PC-3 (cell line): Measurements from ENCODE around the gene MAST2. TPM values are rescaled to one million over a fixed set of nuclear protein-coding genes. Genes with fewer than 3 reads are reported as not detected.
"Not testable (repeated sequence)": the region's sequence is repeated elsewhere in the genome, so short reads cannot be mapped to it uniquely, and the experiment has no call there.

Source experiments
- ATAC-seq: fragments of 200-7000 bp; cut with Tn5 transposase; 2 replicates; pipeline ENCODE4 v1.9.1; 2020; ENCODE audit warnings: mild to moderate bottlenecking, moderate library complexity
- BruUV-seq: library from RNA; stranded (reverse); fragments of 400-500 nt; replicated peaks from 2 replicates; lab custom pipeline; 2021; lab: Mats Ljungman, UMichigan
- CTCF ChIA-PET: fragments of 300-600 bp; sonication (Branson Sonifier 250); formaldehyde crosslinking; loops from one replicate; lab custom pipeline; 2022; ENCODE audit warnings: antibody characterized with exemption; lab: Charles Lee
- POLR2A ChIA-PET: fragments of 300-600 bp; sonication (Branson Sonifier 250); formaldehyde crosslinking; loops from one replicate; lab custom pipeline; 2022; ENCODE audit warnings: antibody characterized with exemption; ENCODE audit not compliant: unreplicated experiment; lab: Charles Lee
- DNase-seq: peaks from one replicate; pipeline ENCODE4 v3.0.0-alpha.2; 2015
- H2AFZ ChIP-seq: fragments of 300-600 bp; sonication (generic); 2 replicates; pipeline ENCODE4 v1.6.0; 2016; ENCODE audit warnings: antibody characterized with exemption, low read length
- H3F3A ChIP-seq: fragments of 300-600 bp; sonication (generic); one replicate; pipeline ENCODE4 v1.6.0; 2017; ENCODE audit warnings: antibody characterized with exemption, low read length, control low read depth, mild to moderate bottlenecking; ENCODE audit not compliant: unreplicated experiment
- H3K27ac ChIP-seq: fragments of 300-600 bp; sonication (generic); 2 replicates; pipeline ENCODE4 v1.5.1; 2016; ENCODE audit warnings: mild to moderate bottlenecking, low read length
- H3K27me3 ChIP-seq: fragments of 300-600 bp; sonication (generic); 2 replicates; pipeline ENCODE4 v1.6.1; 2016; ENCODE audit warnings: low read length, mixed read lengths
- H3K36me3 ChIP-seq: fragments of 300-600 bp; sonication (generic); 2 replicates; pipeline ENCODE4 v1.6.1; 2016; ENCODE audit warnings: low read depth, mixed run types, low read length, mixed read lengths
- H3K4me1 ChIP-seq: fragments of 300-600 bp; sonication (generic); 2 replicates; pipeline ENCODE4 v1.5.1; 2016; ENCODE audit warnings: low read length; ENCODE audit not compliant: insufficient read depth
- H3K4me2 ChIP-seq: fragments of 300-600 bp; sonication (generic); 2 replicates; pipeline ENCODE4 v1.6.0; 2016; ENCODE audit warnings: low read length
- H3K4me3 ChIP-seq: fragments of 300-600 bp; sonication (generic); 2 replicates; pipeline ENCODE4 v1.5.1; 2016; ENCODE audit warnings: mild to moderate bottlenecking, low read length, mixed read lengths
- H3K79me2 ChIP-seq: fragments of 300-600 bp; sonication (generic); 2 replicates; pipeline ENCODE4 v1.6.1; 2017; ENCODE audit warnings: low read length, mixed read lengths
- H3K9ac ChIP-seq: fragments of 300-600 bp; sonication (generic); 2 replicates; pipeline ENCODE4 v1.6.0; 2016; ENCODE audit warnings: mild to moderate bottlenecking, low read length
- H3K9me2 ChIP-seq: fragments of 300-600 bp; sonication (generic); replicated peaks from 2 replicates; pipeline ENCODE4 v1.6.1; 2016; ENCODE audit warnings: mixed run types, low read length, mixed read lengths
- H3K9me3 ChIP-seq: fragments of 300-600 bp; sonication (generic); 2 replicates; pipeline ENCODE4 v1.6.1; 2016; ENCODE audit warnings: low read length, mixed read lengths
- H4K20me1 ChIP-seq: fragments of 300-600 bp; sonication (generic); 2 replicates; pipeline ENCODE4 v1.6.1; 2016; ENCODE audit warnings: low read length, mixed read lengths
- EZH2 ChIP-seq: fragments of 300-600 bp; sonication (generic); IDR thresholded peaks from one replicate; pipeline ENCODE4 v1.6.1; 2017; ENCODE audit warnings: antibody characterized with exemption, mild to moderate bottlenecking, low read length; ENCODE audit not compliant: unreplicated experiment
- EZH2phosphoT487 ChIP-seq: fragments of 300-600 bp; sonication (generic); IDR thresholded peaks from 2 replicates; pipeline ENCODE4 v1.6.1; 2018; ENCODE audit warnings: mild to moderate bottlenecking, antibody characterized with exemption, low read length, borderline replicate concordance
- intact Hi-C: fragments of 100-400 bp; cut with micrococcal nuclease; formaldehyde crosslinking; loops from 2 replicates; pipeline ENCODE4 v1.9.0; 2023
- total RNA-seq: library from RNA; depleted of rRNA; stranded (reverse); fragments of >200 nt; gene quantifications from 2 replicates; pipeline ENCODE4 v1.2.3, GENCODE V29; 2014
- TF ChIP-seq, protein P1 (sequence below): fragments of 300-600 bp; sonication (generic); conservative IDR thresholded peaks from 2 replicates; pipeline ENCODE4 v1.5.1; 2017; ENCODE audit warnings: antibody characterized with exemption, low read depth, mild to moderate bottlenecking, low read length

Gene MAST2
- total RNA-seq, 1 experiment from 2014 or later: 29.3 TPM

DNA sequence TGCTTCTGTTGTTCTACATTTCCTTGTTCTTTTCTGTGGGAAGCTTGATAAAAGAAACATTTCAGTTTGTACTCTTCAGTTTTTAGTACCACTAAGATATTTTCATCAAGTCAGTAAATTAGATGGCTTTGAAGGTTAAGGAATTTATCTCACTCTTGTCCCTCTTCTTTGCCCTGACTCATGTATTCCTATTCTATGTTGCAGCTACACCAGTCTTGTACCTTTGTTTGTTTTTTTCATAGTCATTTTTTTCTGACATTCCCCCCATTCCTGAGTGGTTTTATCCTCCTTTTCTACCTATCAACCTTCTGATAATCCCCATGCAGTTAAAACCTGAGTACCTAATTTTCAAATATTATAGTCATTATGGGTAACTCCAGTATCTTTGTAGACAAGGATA is 65.4 kb downstream of the MAST2 start:
- DNase-seq (peak; percentile 56), ATAC-seq (no peak)
- peak overlapping the region; percentile 7; the same call in 1 of the 2 replicates for H3K4me2 ChIP-seq
- no peaks in the 10 kb centered on the region for H3K27me3 ChIP-seq
- no peak for TF ChIP-seq EZH2phosphoT487
- no peak for TF ChIP-seq EZH2
- TF ChIP-seq, protein P1, sequence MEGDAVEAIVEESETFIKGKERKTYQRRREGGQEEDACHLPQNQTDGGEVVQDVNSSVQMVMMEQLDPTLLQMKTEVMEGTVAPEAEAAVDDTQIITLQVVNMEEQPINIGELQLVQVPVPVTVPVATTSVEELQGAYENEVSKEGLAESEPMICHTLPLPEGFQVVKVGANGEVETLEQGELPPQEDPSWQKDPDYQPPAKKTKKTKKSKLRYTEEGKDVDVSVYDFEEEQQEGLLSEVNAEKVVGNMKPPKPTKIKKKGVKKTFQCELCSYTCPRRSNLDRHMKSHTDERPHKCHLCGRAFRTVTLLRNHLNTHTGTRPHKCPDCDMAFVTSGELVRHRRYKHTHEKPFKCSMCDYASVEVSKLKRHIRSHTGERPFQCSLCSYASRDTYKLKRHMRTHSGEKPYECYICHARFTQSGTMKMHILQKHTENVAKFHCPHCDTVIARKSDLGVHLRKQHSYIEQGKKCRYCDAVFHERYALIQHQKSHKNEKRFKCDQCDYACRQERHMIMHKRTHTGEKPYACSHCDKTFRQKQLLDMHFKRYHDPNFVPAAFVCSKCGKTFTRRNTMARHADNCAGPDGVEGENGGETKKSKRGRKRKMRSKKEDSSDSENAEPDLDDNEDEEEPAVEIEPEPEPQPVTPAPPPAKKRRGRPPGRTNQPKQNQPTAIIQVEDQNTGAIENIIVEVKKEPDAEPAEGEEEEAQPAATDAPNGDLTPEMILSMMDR: no peak
- H3F3A ChIP-seq: no peaks in the 10 kb centered on the region
- peak overlapping the region; percentile 28 for H3K27ac ChIP-seq
- H3K4me3 ChIP-seq: no peak overlapping the region
- POLR2A ChIA-PET: interaction anchor here (0.6 to 0.7 kb wide), 2 partner anchors 64 to 135 kb away, joined by 4 to 5 read pairs; no protein-coding TSS in a partner anchor
- no peak overlapping the region for H2AFZ ChIP-seq
- CTCF ChIA-PET: no interaction called here
- H3K4me1 ChIP-seq: peaks cover 68% of the 10 kb centered on the region
- no peaks in the 10 kb centered on the region for H3K36me3 ChIP-seq
- H3K9ac ChIP-seq: no peak overlapping the region
- intact Hi-C loops: no loop called here
- H3K9me2 ChIP-seq: no peaks in the 10 kb centered on the region
- H3K79me2 ChIP-seq: peaks cover 62% of the 10 kb centered on the region
- BruUV-seq: no TSS peak
- H3K9me3 ChIP-seq: no peaks in the 10 kb centered on the region
- H4K20me1 ChIP-seq: no peaks in the 10 kb centered on the region

DNA sequence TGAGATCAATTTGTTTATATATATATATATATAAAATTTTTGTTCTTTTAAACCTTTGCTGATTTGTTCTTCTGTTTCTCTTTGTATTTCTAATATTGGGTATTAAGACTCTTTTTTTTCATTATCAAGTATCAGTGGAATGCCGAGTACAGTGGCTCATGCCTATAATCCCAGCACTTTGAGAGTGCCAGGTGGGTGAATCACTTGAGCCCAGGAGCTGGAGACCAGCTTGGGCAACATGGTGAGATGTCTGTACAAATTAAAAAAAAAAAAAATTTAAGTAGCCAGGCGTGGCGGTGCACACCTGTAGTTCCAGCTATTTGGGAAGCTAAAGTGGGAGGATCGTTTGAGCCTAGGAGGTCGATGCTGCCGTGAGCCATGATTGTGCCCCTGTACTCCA is 67.1 kb downstream of the MAST2 start:
- H3F3A ChIP-seq: no peaks in the 10 kb centered on the region
- CTCF ChIA-PET: no interaction called here
- H3K27me3 ChIP-seq: no peaks in the 10 kb centered on the region
- intact Hi-C loops: no loop called here
- no TSS peak for BruUV-seq
- peak overlapping the region; percentile 80 for H3K9ac ChIP-seq
- no peaks in the 10 kb centered on the region for H3K9me3 ChIP-seq
- H3K36me3 ChIP-seq: no peaks in the 10 kb centered on the region
- H3K4me1 ChIP-seq: peaks cover 55% of the 10 kb centered on the region
- TF ChIP-seq EZH2 (no peak), EZH2phosphoT487 (no peak)
- TF ChIP-seq, protein P1: no peak
- H3K9me2 ChIP-seq: no peaks in the 10 kb centered on the region
- H4K20me1 ChIP-seq: no peaks in the 10 kb centered on the region
- POLR2A ChIA-PET: interaction anchor here (0.6 kb wide), 1 partner anchor 603 kb away, joined by 5 read pairs; no protein-coding TSS in a partner anchor
- H3K4me3 ChIP-seq: no peak overlapping the region
- no peak overlapping the region for H2AFZ ChIP-seq
- H3K4me2 ChIP-seq: peak overlapping the region; percentile 19; the same call in 1 of the 2 replicates
- DNase-seq (peak; percentile 73), ATAC-seq (no peak)
- peaks cover 63% of the 10 kb centered on the region for H3K79me2 ChIP-seq
- peak overlapping the region; percentile 97 for H3K27ac ChIP-seq

DNA sequence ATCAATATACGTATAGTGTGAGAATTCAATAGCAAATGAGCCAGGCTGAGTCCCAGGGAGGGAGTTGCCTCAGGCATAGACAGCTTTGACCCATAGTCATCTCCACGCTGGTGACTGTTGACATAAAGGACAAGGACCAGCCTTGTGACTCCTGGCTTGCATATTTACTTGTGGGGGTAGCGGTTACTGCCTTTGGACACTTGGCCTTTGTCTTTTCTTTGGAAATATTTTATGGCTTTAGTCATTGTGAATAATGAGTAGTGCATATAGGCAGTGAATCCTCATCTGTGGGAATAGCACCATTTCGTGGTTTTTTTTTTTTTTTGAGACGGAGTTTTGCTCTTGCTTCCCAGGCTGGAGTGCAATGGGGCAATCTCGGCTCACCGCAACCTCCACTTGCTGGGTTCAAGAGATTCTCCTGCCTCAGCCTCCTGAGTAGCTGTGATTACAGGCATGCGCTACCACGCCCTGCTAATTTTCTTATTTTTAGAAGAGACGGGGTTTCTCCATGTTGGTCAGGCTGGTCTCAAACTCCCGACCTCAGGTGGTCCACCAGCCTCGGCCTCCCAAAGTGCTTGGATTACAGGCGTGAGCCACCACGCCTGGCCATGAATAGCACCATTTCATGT is 68.9 kb downstream of the MAST2 start:
- peak overlapping the region; percentile 72 for H3K4me2 ChIP-seq
- H3K9me3 ChIP-seq, H3K36me3 ChIP-seq, H2AFZ ChIP-seq, H3F3A ChIP-seq, BruUV-seq, H3K27me3 ChIP-seq, H3K9me2 ChIP-seq, POLR2A ChIA-PET, H3K4me3 ChIP-seq, H4K20me1 ChIP-seq: not testable (repeated sequence)
- intact Hi-C loops: loop anchor here (1.0 kb wide), 1 partner anchor 122 kb away; the partner anchor contains the start of gene IPP
- H3K4me1 ChIP-seq: peaks cover 61% of the 10 kb centered on the region
- peak overlapping the region; percentile 80 for H3K9ac ChIP-seq
- peak overlapping the region; percentile 97 for H3K27ac ChIP-seq
- CTCF ChIA-PET: interaction anchor here (0.6 kb wide), 1 partner anchor 11 kb away, joined by 7 read pairs; no protein-coding TSS in a partner anchor
- DNase-seq: peak; percentile 98
- H3K79me2 ChIP-seq: peaks cover 63% of the 10 kb centered on the region
- peak; percentile 98 for ATAC-seq
